Measurements from ENCODE around the gene ANXA1.

GRCh38 chr9:73199448-73199847, 47.8 kb downstream of the ANXA1 start:
- TF ChIP-seq ESRRA (CRISPR knock-in tag; IDR thresholded peaks at IDR 0.05; ENCODE audit: borderline replicate concordance) = no peak
- TF ChIP-seq, protein P1, sequence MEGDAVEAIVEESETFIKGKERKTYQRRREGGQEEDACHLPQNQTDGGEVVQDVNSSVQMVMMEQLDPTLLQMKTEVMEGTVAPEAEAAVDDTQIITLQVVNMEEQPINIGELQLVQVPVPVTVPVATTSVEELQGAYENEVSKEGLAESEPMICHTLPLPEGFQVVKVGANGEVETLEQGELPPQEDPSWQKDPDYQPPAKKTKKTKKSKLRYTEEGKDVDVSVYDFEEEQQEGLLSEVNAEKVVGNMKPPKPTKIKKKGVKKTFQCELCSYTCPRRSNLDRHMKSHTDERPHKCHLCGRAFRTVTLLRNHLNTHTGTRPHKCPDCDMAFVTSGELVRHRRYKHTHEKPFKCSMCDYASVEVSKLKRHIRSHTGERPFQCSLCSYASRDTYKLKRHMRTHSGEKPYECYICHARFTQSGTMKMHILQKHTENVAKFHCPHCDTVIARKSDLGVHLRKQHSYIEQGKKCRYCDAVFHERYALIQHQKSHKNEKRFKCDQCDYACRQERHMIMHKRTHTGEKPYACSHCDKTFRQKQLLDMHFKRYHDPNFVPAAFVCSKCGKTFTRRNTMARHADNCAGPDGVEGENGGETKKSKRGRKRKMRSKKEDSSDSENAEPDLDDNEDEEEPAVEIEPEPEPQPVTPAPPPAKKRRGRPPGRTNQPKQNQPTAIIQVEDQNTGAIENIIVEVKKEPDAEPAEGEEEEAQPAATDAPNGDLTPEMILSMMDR (IDR thresholded peaks at IDR 0.05) = no peak
- TF ChIP-seq, protein P2, sequence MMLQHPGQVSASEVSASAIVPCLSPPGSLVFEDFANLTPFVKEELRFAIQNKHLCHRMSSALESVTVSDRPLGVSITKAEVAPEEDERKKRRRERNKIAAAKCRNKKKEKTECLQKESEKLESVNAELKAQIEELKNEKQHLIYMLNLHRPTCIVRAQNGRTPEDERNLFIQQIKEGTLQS (CRISPR knock-in tag; conservative IDR thresholded peaks at IDR 0.05) = no peak
- TF ChIP-seq TCF7 (CRISPR knock-in tag; IDR thresholded peaks at IDR 0.05; ENCODE audit: low read depth) = no peak
- no peak for TF ChIP-seq TP53 (CRISPR knock-in tag; IDR thresholded peaks at IDR 0.05)
- no peak for TF ChIP-seq PREB (CRISPR knock-in tag; IDR thresholded peaks at IDR 0.05; ENCODE audit: borderline replicate concordance)
- TF ChIP-seq STAT6 (CRISPR knock-in tag; conservative IDR thresholded peaks at IDR 0.05; ENCODE audit: low read depth) = no peak
- TF ChIP-seq IRF2 (CRISPR knock-in tag; IDR thresholded peaks at IDR 0.05; ENCODE audit: borderline replicate concordance, low read depth) = no peak
- no peak for TF ChIP-seq MAX (CRISPR knock-in tag; IDR thresholded peaks at IDR 0.05)
- no peak for TF ChIP-seq ATF2 (CRISPR knock-in tag; IDR thresholded peaks at IDR 0.05; ENCODE audit: borderline replicate concordance, low read depth)
- TF ChIP-seq, protein P3, sequence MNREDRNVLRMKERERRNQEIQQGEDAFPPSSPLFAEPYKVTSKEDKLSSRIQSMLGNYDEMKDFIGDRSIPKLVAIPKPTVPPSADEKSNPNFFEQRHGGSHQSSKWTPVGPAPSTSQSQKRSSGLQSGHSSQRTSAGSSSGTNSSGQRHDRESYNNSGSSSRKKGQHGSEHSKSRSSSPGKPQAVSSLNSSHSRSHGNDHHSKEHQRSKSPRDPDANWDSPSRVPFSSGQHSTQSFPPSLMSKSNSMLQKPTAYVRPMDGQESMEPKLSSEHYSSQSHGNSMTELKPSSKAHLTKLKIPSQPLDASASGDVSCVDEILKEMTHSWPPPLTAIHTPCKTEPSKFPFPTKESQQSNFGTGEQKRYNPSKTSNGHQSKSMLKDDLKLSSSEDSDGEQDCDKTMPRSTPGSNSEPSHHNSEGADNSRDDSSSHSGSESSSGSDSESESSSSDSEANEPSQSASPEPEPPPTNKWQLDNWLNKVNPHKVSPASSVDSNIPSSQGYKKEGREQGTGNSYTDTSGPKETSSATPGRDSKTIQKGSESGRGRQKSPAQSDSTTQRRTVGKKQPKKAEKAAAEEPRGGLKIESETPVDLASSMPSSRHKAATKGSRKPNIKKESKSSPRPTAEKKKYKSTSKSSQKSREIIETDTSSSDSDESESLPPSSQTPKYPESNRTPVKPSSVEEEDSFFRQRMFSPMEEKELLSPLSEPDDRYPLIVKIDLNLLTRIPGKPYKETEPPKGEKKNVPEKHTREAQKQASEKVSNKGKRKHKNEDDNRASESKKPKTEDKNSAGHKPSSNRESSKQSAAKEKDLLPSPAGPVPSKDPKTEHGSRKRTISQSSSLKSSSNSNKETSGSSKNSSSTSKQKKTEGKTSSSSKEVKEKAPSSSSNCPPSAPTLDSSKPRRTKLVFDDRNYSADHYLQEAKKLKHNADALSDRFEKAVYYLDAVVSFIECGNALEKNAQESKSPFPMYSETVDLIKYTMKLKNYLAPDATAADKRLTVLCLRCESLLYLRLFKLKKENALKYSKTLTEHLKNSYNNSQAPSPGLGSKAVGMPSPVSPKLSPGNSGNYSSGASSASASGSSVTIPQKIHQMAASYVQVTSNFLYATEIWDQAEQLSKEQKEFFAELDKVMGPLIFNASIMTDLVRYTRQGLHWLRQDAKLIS (CRISPR knock-in tag; IDR thresholded peaks at IDR 0.05; ENCODE audit: borderline replicate concordance) = no peak
